NCI-H524 (cell line): ENCODE results near the gene GRIN2C.

ENCODE experiments used
- DNase-seq, 2 experiments: peaks; one replicate each; lab custom pipeline; 2025; lab: John Stamatoyannopoulos, UW

Gene GRIN2C

DNA sequence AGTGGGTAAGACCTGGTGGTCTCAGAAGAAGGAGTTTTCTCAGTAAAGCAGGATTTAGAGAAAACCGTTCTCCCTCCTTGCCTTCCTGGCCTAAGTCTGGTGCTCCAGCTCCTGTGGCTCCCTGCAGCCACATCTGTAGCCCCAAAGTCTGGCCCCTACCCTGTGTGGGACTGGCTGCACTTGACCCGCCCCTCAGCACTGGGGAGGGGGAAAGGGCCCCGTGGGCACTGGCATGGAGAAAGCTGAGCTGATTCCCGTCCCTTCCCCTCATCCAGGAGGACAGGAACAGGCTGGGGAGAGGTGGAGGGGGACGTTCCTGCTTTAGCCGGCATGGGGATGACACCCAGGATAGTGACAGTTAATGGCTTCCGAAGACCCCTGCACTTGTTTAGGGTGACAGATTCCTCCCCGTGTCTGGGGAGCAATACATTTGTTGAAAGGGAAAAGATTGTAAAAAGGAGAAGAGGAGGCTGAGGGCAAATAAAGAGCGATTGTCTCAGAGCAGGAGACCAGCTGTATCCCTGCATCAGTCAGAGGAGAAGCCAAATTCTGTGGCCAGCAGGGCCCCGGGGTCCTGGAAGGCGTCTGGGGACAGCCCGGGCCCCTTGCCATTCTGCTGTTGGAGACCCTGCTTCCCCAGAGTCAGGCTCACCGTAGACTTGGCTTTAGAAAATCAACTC is 37.9 kb downstream of the GRIN2C start:
- no peak for DNase-seq

DNA sequence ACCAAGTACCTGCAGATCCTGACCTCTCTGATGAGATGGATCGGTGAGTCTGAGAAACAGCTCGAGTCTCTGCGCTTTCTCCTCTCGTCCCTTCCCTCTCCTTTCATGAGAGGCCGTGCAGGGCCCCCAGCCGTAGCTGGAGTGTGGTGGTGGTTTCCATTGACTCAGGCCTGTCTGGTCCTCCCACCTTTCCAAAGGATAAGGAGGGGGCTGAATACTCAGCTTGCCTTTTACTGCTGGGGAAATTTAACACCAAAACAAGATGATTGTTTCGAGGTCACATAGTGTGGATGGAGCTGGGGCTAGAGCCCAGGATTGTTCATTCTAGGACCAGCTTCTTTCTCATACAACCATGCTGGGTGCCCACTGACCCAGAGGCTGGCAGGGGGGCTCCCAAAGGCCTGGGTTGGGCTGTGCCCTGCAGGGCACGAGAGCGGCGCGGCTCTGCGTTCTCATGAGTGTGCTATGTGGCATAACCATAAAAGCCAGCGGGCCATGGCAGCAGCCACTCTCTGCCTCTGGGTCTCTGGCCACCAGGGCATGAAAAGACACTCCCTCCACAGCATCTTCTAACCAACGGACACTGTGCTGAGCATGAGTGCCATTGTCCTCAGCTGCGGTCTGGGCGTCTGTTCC is 39.8 kb downstream of the GRIN2C start:
- no peak for DNase-seq

- peak in 1 of 2 experiments; percentile 23 for DNase-seq
Observed at GRCh38 chr17:74818291-74818938, 41.3 kb downstream of the GRIN2C start.

DNA sequence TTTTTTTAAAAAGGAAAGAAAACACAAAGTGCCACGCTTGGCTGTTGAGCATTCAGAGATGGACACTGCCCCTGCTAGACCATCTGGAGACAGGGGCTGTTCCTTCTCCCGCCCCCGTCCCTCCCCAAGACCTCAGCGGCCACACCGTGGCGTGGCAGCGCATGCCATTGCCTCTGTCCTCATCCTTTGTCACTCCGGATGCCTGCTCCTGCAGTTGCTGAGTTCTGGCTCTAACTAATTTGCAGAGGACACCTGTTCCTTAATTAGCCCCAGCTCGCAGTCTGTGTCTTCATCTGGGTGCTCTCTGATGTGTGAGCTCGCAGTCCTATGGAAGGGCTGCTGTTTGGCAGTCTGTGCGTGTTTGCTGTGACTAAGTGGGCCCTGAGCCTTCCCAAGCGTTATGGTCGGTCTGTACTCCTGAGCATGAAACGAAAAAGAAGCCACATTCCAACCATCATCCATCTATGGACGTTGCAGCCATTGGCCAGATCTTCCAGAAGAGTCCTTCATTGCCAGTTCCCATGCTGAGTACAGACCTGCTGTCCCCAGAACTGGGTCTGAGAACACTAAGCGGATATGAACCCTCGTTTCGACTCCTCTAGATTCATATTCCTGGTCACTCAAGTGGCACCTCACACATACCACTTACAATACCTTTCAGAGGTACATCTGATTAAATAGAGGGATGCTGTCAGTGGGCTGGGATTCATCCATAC is 42.6 kb downstream of the GRIN2C start:
- peak; percentile 78 to 91 for DNase-seq

- peak; percentile 38 to 59 for DNase-seq
Observed at GRCh38 chr17:74815550-74816370, 43.9 kb downstream of the GRIN2C start.

DNA sequence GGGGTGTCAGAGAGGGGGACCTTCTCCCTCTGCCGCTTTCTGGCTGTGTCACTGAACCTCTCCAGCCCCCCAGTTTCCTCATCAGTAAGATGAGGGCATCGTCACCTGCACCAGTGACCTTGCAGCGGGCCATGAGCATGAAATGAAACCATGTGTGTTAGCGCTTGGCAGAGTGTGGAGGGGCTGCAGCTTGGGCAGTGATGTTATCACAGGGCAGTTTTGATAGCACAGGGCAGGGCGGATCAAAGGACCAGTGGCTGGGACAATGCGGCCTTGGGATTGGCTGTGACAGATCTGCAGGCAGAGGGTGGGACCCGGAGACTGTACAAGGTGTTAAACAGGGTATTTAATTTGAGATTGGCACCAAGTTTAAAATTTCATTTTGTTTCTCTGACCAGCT is 44.6 kb downstream of the GRIN2C start:
- no peak for DNase-seq

DNA sequence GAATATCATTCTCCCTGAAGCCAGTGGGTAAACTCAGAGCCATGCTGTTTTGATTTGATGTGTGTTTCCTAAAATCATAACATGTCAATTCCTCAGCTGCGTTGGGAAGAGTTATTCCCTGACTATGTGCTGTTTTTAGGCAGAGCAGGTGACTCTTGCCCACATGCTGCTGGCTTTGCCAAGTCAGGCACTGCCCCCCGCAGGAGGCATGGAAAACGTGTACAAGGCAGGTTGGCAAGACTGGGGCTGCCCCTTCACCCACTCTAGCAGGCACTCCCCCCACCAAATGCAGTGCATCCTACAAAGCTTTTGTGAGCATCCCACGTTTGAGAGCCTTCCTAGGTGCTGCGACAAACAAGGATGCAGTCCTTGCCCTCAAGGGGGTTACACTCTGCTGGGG is 45.2 kb downstream of the GRIN2C start:
- DNase-seq, result peak in 1 of 2 experiments; percentile 47

- DNase-seq, result no peak
Observed at GRCh38 chr17:74812109-74813009, 47.3 kb downstream of the GRIN2C start.

GRCh38 chr17:74810699-74811485 is 48.8 kb downstream of the GRIN2C start:
- no peak for DNase-seq

GRCh38 chr17:74808714-74809430 is 50.8 kb downstream of the GRIN2C start:
- DNase-seq, result no peak

- peak; percentile 99 for DNase-seq
Observed at GRCh38 chr17:74807925-74808324, 51.8 kb downstream of the GRIN2C start.

- DNase-seq, result peak in 1 of 2 experiments; percentile 88
Observed at GRCh38 chr17:74807441-74807840, 52.2 kb downstream of the GRIN2C start.

GRCh38 chr17:74806334-74806733 is 53.4 kb downstream of the GRIN2C start:
- DNase-seq, result no peak

DNA sequence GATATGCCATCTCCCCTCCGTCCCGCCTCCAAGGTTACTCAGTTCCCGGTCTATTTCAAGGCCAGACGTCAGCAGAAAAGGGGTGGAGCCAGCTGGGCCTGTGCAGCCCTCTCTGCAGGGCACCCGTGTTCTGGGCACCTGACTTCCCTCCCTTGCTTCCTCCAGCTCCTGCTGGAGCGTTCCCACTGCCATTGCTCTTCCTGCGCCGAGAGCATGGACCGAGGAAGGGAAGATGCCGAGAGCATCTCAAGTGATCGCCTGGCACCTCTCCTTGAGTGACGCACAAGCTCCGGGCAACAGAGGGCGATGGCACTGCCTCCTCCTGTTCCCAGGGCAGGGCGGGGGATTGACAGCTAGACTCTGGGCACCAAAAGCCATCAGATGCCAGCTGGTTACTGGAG is 54.1 kb downstream of the GRIN2C start:
- DNase-seq, result no peak

GRCh38 chr17:74804683-74805082 is 55.0 kb downstream of the GRIN2C start:
- no peak for DNase-seq

GRCh38 chr17:74803971-74804370 is 55.7 kb downstream of the GRIN2C start:
- DNase-seq, result no peak

- DNase-seq, result no peak
Observed at GRCh38 chr17:74803388-74803930, 56.2 kb downstream of the GRIN2C start.

GRCh38 chr17:74801896-74802295 is 57.8 kb downstream of the GRIN2C start:
- DNase-seq, result no peak

GRCh38 chr17:74800531-74800930 is 59.2 kb downstream of the GRIN2C start:
- DNase-seq, result no peak
